ENCODE data around the gene C1orf159.

C1orf159 gene

DNA sequence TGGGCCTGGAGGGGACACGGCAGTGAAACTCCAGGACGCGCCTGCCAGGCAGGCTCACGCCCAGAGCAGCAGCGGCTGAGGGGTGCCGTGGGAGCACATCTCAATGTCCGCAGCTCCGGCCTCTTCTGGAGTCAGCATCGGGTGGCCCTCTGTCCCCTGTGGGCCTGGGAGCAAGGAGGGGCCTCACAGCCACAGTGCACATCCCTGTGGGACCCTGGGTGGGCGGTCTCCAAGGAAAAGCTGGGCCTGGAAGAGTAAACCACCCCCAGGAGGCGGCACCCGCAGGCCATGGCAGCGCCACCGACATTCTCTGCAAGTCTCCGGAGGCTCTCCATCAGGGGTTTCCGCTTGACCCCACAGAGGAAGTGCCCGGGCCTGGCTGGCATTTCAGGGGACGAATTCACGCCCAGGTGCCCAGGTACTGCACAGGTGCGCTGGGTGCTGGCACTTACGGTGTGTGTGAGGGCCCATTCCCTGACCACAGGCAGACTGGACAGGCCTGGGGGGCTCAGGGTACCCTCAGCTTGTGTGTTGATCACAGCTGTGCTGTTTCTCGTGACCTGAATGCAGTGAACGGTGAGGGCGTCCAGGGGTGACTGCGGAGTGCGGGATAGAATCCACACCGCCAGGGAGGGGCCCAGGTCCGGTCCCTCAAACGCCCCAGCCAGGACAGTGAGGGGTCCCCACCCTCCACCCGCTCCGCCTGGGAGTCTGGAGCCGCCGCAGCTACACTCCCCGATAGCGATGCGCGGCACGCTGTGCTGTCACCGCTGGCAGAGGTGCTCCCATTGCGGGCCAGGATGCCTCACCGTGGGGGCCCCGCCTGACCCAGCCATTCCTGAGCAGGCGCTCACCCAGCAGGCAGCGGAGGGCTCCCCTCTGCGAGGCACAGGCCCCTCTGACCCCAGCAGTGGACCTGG, 25.2 kb downstream of the C1orf159 start:
- no peak for DNase-seq

DNA sequence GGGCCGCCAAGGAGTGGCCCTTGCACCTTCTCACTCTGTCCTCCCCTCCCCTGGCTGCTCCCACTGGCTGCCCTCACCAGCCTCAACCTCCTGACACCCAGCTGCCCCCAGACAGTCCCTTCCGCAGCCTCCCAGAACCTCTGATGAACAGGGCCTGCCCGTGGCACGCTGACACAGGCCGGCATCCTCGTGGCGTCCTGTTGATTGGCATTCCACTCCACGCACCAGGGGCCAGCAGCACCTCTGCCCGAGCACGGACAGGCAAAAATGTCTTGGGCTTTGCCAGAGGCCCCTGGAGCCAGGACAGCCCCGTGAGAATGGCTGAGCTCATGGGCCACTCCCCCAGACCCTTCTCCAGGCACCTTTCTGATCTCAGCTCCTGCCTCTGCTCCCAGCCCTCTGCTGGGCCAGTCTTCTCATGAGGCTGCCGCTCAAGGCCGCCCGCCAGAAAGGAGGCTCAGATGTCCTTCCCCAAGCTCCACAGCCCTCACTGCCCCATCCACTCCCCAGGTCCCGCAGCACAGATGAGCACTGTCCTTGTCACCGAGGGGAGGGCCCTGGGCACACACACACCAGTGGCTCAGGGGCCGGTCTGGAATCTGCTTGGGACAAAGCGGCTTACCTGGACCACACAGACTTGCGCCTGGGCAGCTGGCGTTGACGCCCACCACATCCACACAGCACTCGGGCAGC, 26.0 kb downstream of the C1orf159 start:
- DNase-seq, result no peak

DNA sequence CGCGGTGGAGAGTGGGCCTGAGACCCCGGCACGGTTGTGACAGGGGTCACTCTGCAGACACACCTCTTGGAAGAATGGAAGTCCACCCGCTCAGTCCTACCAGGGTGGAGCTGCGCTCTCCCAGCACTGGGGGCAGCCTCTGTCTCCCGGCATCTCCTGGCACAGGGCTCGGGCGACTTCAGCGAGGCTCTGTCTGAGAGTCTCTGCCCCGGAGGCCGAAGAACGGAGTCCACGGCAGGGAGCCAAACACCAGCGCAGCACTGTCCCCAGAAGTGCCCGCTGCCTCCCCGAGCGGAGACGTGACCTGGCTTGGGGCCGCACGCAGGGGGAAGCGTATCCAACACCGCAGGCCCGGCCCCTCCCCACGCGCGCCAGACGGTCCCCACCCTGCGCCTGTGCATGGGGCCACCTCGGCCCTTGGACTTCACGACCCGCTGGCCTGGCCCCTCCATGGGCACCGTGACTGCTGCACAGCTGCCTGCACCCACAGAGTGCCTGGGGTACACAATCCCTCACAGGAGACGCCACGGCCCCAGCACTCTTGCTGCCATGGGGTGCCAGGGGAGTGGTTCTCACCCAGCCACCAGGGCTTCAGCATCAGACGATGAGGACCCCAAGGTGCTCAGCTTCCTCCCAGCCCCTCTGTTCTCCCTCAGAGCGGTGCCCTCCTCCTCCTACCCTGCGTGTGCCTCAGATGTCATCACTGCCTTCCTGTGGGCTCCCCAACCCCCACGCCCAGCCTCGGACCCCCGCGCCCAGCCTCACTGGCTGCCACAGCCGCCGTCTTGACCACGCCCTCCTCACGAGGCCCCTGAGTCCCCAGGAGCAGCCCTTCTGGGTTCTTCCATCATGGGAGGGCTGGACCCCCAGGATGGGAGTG, 26.8 kb downstream of the C1orf159 start:
- DNase-seq, result no peak

DNA sequence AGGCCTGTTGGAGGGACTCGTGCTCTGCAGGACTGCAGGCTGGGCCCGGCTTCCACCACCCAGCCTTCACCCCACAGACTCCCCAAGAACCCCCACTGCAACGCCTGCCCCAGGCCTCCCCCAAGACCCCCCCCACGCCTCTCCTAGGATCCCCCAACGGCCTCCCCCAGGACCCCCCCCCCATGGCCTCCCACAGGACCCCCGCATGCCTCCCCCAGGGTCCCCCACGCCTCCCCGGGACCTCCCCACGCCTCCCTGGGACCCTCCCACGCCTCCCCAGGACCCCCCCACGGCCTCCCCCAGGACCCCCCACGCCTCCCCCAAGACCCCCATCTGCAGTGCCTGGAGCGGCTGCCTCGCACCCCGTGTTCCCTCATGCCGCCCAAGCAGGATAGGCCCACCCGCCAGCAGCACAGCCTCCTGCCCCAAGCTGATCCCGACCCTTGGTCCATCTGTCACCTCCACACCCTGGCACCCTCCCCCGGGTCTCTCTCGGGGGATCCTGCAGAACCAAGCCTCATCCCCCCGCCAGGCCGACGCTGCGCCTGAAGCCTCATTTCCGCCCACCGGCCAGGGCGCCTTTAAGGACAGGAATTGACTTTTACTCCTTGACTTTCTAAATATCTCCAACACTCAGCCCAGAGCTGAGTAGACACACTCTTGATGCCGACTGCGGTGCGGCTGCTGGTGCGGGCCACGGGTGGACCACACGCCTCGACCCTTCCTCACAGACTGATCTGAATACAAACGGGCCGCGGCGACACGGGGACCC, 27.7 kb downstream of the C1orf159 start:
- no peak for DNase-seq

DNA sequence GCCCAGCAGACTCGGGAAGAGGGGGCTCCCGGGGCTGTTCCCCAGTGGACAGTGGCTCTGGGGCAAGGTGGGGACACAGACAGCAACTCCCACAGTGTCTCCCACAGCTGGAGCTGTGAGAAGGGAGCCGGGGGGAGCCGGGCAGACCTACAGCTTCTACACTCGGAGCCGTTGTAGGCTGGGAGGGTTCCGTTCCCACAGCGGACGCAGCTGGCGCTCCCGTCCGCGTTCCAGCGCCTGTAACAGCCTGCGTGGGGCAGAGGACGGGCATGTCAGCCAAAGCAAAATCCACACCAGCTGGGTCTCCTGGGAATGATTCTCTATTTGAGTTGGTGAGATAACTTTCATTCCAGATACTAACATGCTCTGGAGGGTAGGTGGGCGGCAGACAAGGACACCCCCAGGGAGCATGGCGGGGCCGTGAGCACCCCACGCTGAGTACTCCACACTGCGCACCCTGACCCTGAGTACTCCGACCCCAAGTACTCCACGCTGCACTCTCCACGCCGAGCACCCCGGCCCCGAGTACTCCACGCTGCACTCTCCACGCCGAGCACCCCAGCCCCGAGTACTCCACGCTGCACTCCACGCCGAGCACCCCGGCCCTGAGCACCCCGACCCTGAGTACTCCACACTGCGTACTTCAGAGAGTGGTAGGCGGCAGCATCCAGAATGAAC, 28.4 kb downstream of the C1orf159 start:
- DNase-seq, result no peak

DNA sequence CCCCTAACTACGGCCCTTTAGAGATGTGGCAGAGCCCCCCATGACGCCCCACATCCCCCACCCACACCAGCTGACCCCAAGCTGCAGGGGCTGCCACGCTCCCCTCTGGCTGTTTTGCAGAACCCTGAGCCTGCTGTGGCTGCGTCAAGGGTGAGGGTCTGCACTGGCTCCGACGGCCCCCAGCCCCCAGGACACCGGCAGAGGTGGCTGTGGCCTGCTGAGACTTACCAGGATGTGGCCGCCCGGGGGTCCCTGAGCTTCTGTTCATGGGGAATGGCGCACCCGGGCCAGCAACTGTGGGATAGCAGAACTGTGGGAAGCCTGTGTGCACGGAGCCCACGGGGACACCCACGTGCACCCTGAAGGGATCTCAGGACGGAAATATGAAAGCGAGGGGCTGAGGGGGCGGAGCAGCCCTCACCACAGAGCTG, 29.0 kb downstream of the C1orf159 start:
- DNase-seq, result no peak

DNA sequence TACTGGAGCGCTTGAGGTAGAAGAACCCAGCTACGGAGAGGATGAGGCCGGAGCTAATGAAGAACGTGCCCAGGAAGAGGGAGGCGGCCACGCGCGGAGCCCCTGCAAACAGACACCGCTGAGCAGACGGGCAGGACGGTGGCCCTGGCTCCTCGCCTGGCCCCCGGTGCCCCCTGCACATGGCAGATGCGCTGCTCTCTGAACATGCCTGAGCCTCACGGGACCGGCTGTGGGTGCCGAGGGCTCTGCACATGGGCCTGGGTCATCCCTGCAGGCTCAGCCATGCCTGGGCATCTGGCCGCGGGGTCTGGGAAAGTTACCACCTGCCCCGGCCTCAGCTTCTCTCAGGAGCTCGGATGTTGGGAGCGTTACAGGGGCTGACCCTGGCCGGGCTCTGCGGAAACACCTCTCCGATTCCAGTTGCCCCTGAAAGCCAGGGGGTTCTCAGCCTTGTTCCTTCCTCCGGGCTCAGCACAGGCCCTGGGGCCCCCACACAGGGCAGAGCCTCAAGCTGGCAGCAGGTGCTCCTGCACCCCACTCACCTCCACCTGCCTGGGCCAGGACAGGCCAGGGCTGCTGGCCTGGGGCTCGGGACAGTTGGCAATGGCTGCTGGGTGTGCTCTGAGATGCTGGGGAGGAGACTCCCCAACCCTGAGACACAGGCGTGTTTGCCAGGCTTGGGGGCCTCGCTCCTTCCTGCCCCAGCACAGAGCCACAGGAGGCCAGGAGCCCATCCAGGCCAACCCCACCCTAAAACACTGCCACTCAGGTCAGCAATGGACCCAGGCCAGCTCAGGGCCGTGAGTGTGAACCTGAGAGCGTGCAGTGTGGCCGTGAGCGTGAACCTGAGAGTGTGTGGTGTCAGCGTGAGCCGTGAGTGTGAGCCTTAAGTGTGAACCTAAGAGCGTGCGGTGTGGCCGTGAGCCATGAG, 29.7 kb downstream of the C1orf159 start:
- no peak for DNase-seq

DNA sequence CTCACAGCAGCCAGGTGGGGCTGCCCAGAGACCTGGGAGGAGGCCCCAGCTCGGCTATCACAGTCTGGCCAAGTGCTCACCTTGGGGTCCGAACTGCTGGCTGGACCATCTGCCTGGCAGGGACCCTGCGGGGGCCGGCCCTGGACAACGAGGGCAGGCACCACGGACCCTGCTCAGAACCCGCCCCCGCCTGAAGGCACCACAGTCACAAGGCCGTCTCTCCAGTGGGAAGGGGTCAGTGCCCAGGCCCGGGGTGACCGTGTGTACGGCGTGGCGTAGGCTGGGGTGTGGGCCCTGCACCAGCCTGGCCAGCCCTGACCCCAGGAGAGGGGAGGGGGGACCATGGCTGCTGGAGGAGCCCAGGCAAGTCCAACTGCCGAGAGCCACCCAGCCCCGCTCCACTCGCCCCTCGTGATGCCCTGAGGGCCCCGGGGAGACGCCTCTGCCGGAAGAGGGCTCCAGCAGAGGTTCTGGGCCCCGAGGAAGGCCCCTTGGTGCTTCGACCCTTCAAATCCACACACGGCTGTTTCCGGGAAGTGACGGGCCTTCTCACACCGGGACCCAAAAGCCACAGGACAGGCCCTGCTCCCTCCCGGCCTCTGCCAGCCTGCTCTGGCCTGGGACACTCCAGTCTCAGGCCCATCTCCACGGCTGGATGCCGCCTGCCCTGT, 30.6 kb downstream of the C1orf159 start:
- no peak for DNase-seq

DNA sequence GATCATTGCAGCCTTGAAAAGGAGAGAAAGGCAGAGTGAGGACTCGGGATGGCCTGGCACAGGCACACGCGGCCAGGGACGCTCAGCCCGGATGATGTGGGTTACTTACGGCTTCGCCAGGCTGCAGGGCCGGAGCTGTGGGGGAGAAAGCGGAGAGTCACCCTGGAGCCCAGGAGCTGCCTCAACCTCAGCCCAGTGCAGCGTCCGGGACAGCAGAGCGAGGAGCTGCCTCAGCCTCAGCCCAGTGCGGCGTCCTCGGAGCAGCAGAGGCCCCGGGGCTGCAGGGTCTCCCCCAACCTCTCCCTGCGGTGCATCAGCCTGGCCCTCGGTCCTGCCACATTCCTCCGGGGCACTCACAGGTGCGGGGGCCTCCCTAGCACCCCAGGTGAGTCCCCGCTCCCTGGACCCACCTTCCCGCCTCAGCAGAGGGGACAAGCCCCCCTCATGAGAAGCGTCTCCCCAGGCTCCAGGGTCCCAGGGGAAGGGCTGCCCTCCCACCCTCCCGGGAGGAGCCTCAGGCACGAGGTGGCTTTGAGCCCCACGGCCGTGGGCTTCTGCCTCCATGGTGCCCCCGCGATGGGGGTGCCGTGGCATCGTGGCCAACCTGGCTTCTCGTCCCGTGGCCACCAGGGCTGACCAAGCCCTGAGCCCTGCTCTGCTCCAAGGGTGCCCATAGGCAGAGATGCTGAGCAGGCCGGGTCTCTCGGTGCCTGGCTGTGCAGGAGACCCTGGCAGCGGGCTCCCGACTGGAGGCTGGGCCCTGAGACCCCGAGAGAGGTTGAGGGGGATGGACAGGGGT, 31.3 kb downstream of the C1orf159 start:
- DNase-seq, result no peak

DNA sequence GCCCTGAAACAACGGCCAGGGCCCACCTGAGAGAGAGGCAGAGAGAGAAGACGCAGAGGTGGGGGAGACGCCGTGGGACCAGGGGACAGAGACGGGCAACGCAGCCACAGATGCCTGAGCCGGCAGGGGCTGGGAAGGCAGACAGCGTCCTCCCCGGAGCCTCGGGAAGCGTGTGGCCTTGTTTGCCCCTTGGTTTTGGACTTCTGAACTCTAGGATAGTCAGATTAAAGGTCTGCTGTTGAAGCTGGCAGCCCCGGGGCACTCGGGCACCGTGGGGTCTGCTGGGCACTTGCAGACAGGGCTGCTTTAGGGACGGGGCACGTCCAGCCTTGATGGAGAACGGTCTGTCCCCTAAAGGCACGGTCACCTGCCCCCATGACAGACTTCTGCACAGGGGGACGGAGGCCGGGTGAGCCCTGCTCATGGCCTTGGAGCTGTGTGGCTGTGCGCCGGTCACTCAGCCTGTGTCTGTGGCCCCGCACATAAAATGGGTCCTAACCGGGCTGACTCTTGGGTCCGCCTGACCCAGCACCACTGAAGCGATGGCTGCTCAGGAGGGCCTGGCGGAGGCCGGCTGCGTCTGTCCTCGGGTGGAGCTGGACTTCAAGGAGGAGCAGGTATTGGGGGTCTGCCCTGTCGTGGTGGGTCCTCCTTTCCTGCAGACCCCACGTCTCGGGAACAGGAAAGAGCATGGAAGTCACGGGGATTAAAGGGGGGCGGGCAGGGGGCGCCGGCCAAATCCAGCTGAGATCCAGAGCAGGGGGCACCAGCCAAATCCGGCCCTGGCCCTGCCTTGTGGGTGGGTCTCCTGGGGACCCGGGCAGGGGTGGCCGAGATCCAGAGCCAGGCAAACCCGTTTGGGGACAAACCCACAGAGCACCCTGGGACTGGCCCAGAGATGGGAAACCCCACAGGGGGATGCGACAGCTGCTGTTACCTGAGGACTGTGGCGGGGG, 32.2 kb downstream of the C1orf159 start:
- DNase-seq, result no peak

DNA sequence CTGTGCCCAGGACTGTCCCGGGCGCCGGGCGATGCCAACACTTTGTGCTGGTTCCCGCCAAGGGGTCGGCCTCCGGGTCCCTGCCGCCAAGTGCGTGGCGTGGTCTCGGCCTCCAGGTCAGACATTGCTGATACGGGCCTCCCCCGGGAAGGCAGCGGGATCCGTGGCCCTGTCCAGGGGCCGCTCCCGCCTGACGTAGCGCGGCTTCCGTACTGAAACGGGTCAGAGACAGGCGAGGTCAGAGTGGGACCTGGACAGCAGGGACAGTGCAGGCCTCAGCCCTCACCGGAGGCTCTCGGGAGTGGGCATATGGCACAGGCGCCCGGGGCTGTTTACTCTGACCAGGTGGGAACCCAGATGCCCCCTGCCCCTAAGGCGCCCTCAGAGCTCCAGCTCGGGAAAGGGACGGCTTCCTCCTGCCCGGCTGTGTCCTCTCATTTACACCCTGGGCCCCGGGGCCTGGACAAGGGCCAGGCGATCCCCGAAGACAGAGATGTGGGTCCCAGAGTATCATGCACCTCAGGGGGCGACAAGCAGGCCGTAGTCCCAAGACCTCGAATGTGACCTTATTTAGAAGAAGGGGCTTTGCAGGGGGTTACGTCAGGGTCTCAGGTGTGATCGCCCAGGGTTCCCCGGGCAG, 33.0 kb downstream of the C1orf159 start:
- no peak for DNase-seq

DNA sequence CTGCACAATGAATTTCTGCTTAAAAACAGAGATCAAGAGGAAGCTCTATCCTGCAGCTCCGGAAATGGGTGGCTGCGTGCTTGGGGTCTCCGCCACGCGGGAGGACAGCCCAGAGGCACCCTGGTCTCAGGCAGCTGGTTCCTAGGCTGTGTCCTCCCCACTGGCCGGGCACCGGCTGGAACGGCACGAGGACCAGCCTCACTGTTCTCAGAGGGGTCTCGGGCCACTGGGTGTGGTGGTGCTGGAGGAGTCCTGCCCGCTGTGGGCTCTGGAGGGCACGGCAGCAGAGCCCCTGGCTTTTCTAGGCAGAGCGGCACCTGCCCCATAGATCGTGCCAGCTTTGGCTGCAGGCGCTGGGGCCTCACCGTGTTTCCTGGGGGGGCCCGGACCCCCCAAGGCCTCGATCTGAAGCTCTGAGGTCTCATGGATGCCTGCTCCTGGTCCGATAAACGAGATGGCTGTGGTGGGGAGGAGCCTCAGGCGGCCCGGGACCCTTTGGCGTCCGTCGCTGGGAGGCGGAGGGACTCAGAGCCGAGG, 33.6 kb downstream of the C1orf159 start:
- no peak for DNase-seq

DNA sequence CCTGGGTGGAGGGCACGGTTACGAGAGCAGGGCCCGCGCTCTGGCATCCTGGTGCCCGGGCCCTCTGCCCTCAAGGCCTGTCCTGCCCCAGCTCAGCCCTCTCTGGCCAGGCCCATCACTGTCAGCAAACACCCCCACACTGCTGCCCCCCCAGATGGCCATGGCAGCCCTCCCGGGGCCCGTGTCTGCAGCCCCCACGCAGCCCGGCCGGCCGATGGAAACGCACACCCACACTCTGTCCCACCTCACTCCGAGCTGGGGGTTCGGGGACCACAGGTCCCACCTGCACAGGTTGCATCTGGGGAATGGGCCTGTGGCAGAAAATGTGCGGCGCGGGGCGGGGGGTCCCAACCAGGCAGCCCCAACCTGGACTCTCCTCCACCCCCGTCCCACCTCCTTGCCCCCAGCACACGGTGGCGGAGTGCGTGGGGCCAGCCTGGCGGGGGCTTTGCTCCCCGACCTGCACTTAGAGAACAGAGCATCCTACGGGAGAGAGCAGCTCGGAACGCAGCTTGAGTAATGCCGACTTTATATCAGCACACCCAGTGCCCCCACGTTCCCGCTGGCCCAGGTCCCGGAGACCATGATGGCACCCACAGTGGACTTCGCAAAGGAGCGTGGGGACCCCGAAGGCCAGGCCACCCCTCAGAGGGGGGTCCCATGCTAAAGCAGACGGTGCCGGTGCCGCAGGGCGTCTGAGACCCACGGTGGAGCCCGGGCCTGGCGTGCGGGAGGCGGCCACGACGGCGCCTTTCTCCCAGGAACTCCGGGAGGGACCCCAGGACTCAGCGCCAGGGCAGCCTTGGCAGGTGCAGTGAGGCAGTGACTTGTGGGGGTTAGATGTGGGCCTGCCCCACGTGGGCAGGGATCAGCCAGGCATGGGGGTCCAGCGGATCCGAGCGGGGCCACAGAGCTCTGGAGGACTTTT, 34.3 kb downstream of the C1orf159 start:
- no peak for DNase-seq

DNA sequence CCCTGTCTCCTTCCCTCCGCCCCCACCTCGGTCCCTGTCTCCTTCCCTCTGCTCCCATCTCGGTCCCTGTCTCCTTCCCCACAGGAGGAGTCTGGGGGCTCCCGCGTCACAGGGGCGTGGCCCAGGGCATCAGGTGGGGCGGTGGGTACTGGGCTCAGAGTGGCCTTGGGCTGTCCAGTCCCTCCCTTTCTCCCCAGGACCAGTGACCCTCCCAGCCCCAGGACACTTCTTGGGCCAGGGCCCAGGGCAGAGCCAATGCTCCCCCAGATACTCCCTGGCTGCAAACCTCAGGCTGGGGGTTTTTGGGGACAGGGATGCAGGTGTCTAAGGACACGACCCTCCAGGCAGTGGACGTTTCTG, 35.0 kb downstream of the C1orf159 start:
- no peak for DNase-seq

DNA sequence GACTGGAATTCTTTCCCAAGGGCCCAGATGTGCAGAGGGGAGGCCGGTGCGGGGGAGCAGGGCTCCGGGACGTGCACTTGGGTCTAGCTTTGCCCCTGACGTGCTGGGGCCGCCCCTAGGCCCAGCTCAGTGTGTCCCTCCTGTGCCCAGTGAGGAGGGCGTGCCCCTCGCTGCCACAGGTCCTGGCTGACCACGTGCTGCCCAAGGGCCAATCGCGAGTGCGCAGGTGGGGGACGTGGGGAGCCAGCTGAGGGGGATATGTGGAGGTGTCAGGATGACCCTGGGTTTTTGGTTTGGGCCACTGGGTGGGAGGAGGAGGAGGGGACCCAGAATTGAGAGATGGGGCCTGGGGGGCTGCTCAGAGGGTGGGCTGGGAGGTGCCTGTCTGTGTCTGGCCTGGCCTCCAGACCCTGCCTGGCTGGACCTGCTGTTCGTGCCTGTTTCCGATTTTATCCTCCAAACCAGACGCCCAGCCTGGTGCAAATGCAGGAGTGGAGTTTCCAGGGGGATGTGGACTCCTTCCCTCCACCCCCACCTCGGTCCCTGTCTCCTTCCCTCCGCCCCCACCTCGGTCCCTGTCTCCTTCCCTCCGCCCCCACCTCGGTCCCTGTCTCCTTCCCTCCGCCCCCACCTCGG, 35.6 kb downstream of the C1orf159 start:
- no peak for DNase-seq
